Endometrial microvascular endothelial cells (primary cell): ENCODE data around the gene FAT2. TPM values are rescaled to one million over a fixed set of nuclear protein-coding genes. Genes with fewer than 3 reads are reported as not detected.
"Not testable (repeated sequence)": the region's sequence is repeated elsewhere in the genome, so short reads cannot be mapped to it uniquely, and the experiment has no call there.

ENCODE experiments used
- in situ Hi-C: cut with HindIII; loops from 2 replicates; pipeline ENCODE4 v1.10.0; 2017; ENCODE audit warnings: low sequenced_read_pairs, low pct_unique_long_range_greater_than_20kb; ENCODE audit errors: inconsistent ontology term
- total RNA-seq: library from RNA; depleted of rRNA; stranded (reverse); fragments of >200 nt; gene quantifications from one replicate; pipeline ENCODE4 v1.2.3, GENCODE V29; 2015; ENCODE audit errors: inconsistent ontology term

Gene FAT2
- total RNA-seq, 1 donor from 2014 or later = not detected

DNA sequence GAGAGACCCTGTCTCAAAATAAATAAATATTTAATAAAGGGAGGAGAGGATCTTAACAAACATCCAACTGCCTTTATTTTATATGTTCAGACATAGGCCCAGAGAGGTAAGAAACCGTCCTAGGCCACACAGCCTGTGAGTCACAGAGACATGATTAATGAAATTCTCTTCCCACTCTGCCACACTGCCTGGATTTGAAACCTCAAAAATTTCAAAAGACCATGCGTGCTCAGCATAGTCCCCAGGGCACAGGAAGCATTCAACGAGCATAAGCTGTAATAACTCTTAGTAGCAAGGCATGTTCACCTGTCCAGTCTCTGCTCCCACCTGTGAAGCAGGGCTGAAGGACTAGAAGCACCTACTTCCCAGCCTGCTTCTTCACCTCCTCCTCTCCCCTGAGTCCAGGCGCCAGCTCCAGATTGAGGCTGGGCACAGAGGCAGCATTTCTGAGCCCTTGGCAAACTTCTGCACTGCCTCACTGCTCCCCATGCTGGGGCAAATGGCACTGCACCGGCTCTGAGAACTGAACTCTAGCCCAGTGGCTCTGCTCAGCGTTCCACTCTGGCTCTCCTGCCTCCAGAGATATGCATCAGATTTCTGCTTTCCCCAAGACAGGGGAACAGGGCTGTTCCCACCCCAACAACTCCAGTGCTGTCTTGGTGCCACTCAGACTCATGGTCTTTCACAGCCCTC lies 1.1 kb downstream of the FAT2 start:
- in situ Hi-C loops = no loop called here

DNA sequence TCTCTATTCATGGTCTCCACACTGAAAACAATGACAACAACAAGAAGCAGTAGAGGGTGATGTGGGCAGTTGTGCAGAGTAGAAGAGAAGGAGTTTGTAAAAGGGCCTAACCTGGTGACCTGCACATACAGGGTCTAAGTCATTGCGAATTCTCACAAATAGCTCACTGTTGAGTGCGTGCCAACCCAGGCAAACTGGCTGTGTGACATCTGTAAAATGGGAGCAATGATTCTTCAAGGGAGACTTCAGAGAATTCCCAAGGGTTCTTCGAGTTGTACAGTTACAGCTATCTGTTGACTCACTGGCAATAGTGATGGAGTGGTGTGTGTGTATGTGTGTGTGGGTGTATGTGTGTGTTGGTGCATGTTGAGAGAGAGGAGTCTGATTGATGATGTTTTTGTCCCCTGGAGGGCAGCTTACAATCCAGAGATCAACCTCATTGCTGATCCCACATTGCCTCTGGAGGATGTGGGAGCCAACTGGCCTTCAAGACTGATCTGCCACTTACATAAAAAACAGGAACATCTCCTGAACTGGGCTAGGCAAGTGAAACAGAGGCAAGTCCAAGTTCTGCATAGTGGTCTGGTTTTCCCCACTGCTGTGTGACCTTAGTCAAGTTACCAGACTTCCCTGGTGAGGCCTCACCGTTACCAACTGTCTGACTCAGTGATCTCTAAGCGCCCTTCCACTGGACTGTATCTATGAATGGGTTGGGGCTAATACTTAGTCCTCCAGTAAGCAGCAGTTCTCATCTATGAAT lies 3.2 kb downstream of the FAT2 start:
- in situ Hi-C loops = no loop called here

DNA sequence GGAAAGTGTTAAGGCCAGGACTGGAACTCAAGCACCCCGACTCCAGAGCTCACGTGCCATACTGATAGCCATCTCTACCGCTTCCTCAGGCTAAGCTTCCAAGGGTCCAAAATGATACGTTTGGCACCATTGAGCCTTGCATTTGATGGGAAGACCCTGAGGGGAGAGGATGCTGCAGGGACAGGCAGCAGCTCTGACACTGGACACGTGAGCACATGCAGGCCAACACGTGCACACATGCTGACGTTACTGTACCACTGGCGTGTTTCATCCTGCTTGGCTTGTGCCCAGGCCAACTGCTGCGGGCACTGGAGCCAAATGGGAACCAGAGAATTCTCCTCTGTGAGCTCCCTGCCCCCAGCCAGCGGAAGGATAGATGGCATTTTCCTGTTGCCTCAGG lies 5.2 kb downstream of the FAT2 start:
- in situ Hi-C loops = no loop called here

DNA sequence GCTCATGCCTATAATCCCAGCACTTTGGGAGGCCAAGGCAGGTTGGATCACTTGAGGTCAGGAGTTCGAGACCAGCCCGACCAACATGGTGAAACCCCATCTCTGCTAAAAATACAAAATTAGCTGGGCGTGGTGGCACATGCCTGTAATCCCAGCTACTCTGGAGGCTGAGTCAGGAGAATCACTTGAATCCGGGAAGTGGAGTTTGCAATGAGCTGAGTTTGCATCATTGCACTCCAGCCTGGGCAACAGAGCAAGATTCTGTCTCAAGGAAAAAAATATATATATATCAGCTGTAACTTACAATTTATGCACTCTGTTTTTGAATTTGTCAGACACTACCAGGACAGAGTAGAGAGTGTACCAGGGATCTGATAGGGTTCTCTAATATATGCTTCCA lies 5.8 kb downstream of the FAT2 start:
- in situ Hi-C loops = not testable (repeated sequence)

DNA sequence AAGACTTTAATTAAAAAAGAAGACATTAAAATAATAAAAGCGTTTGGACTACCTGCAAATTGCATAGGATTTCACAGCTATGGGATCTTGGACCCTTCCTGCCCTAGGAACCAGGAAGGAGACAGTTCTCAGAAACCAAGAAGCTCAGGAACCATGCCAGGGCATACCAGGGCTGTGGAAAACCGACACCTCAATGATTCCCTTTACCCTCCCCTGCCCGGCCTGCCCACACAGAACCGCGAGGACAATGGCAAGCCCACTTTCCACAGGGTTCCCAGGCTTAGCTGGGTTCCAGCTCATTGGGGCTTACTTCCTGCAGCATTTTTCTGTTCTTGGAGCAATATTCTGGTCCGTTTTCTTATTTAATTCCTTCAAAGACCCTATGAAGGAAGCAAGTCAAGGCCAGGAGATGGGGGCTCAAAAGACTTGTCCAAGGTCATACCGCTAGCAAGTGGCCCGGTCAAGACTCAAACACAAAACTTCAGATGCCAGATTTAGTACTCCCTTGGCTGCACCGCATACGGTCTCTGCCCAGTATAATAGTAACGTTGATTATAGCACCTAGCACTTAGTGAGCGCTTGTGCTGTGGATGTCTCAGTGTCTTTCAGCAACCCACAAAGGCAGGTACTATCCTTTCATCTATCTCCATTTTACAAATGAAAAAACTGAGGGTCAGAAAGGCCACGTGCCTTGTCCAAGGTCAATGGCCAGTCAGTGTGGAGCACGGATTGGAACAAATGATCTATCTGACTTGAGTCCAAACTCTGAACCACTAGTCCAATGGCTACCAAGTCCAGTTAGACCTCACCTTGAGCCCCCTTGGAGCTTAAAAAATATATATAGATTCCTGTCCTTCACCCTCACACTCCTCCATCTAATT lies 6.8 kb downstream of the FAT2 start:
- in situ Hi-C loops = no loop called here

DNA sequence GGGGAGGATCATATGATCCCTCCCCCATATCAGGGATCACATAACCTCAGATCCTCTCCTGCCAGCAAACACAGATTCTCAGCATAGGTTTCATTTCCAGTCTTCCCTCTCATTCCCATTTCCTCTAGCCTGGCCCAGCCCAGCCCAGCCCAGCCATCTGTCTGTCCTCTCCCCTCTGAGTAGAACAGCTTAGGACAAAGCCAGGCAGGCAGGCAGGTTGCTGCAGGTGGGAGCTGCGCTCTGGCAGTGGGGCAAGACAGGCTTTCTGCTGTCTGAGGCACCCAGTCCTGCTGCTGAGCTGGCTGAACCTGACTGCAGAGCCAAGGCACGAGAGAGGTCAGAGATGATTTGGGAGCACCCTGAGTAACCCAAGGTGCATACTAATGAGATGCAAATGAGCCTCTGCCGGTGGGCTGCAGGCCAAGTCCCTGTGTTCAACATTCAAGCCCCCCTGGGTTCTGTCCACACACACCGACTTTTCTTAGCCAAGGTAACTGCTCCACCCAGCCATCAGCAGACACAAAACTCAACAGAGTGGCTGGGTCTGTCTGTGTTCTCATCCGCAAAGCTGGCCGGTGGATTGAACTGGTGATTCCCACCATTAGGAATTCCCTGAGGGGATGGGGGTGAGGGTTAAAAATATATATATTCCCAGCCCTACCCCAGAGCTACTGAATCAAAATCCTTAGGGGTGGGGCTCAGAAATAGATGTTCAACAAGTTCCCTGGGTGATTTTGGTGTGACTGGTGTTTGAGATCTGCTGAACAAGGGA lies 9.1 kb downstream of the FAT2 start:
- in situ Hi-C loops = no loop called here

DNA sequence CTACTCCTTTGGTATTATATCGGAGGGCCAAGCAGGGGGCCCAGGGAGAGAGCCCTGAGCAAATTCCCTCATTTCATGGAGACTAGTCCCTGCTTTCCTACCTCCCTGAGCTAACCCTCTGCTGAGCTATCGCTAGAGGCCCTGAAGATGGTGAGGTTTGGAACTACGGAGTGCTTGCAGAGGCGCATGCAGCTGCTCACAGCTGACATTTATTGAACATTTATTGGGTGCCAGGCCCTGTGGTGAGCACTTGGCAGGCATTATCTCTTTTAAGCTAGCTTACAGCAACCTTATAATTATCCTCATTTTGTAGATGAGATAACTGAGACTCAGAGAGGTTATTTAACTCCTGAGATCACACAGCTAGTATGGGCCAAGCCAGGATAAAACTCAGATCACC lies 9.8 kb downstream of the FAT2 start:
- in situ Hi-C loops = no loop called here

DNA sequence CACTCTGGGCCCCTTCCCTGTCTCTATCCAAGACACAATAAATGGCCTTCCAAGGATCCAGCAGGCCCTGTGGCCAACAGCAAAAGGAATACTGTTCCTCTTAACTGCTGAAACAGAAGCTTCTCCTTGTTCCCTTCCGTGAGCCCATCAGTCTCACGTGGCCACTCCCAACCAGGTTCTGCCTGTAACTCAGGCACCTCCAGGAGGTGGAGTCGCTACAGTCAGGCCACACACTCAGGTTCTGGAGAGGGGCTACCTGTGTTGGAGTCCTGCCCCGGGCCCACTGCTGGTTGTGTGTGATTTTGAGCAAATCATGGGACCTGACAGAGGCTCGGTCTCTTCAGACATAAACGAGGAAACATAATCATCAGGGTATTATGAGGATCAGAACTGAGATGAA lies 10.3 kb downstream of the FAT2 start:
- in situ Hi-C loops = no loop called here

DNA sequence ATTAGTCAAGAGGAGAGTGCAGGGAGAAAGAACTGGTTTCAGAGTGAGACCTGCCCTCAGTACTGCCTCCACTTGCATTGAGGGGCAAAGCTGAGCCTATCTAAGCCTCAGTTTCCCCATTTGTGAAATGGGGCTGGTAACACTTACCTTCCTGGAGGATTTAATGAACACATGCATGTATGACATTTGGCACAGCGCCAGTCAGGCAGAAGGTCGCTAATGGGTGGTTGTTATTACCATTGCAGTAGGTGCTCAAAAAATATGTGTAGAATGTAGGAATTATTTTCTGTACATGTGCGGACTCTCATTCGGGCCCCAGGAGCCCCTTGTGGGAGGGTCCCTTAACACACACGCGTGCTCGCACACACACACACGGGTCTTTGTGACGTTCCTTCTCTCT lies 10.9 kb downstream of the FAT2 start:
- in situ Hi-C loops = no loop called here

DNA sequence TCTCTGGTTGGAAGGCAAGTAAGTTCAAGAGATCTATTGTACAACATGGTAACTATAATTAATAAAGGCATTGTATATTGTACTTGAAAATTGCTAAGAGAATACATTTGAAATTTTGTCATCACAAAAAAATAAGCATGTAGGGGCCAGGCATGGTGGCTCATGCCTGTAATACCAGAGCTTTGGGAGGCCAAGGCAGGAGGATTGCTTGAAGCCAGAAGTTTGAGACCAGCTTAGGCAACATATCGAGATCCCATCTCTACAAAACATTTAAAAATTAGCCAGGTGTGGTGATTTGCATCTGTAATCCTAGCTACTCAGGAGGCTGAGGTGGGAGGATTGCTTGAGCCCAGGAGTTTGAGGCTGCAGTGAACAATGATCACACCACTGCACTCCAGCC lies 12.0 kb downstream of the FAT2 start:
- in situ Hi-C loops = not testable (repeated sequence)

DNA sequence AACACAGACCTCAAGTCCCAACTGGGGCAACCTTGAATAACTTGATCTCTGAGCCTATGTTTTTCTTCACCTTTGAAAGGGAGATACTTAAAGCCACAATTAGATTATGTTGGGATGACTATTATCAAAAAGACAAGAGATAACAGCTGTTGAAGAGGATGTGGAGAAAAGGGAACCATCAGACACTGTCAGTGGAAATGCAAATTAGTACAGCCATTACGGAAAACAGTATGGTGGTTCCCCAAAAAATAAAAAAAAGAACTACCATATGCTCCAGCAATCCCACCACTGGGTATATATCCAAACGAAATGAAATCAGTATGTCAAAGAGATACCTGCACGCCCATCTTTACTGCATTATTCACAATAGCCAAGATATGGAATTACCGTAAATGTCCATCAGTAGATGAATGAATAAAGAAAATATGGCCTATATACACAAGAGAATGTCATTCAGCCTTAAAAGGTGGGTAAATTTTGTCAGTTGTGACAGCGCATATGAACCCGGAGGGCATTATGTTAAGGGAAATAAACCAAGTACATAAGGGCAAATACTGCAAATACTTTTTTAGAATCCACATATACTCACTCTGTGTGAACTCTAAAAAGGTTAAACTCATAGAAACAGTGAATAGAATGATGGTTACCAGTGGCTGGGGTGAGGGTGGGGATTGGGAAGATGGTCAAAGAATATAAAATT lies 12.7 kb downstream of the FAT2 start:
- in situ Hi-C loops = no loop called here

DNA sequence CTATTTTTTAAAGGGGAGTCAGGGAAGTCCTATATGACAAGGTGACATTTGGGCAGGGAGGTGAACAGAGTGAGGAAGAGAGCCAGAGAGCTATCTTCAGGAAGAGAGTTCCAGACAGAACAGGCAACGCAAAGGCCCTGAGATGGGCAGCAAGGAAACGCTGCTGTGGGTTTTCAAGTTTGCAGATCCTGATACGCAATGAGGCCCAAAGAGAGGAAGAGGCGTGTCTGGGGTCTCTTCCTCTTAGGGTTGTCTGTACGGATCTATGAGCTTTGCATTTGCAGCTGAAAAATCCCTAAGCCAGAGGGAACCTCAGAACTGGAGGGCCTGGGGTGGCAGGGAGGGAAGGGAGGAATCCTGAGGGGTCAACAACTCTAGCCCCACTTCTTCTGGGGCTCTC lies 13.6 kb downstream of the FAT2 start:
- in situ Hi-C loops = no loop called here

DNA sequence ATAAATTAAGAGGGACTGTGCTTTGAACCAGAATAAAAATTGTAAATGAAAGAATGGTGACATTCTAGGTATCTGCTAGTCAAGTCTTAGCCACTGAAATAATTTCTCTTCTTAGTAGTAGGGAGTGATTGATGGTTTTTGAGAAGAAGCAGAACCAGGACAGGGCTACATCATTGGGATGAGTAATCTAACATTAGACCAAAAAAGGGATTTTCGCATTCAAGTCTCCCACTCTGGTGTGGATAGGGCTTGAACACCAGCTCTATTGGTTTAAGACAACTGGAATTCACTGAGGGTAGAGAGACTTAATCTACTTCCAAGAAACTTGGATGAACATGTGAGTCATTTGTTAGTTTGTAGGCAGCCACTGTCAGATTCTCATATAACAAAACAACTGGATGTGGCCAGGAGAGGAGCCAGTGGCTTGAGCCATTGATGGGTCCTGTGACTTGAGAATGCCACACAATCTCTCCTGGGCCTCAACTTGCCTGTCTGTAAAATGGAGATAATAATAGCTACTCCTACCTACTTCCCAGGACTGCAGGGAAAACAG lies 16.6 kb downstream of the FAT2 start:
- in situ Hi-C loops = no loop called here

DNA sequence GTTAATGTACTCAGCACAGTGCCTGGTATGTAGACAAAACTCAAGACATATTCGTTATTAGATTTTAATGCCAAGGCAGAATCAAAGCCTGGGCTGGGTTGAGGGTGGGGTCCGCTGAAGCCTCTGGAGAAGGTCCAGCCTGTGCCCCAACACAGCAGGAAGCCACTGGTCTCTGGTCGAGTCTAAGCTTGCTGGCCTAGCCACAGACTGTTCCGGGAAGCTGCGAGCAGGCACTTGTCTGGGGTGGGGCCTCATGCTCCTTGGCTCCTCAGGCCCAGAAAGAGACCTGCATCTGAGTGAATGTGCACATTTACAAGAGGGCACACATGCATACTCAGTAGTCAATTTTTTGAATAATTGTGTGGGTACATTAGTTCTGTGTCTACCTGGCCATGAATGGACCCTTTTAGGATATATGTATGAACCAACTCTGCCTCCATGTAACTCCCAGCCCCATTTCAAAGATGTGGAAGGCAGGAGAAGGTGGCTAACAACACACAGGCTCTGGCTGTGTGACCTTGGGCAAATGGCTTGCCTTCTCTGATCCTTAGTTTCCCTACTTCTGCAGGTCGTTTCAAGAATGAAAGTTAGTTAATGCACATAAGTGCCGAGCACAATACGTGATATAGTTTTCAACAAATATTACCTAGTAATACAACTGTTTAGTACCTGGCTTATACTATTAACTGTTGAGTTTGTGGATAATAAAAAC lies 18.3 kb downstream of the FAT2 start:
- in situ Hi-C loops = no loop called here

DNA sequence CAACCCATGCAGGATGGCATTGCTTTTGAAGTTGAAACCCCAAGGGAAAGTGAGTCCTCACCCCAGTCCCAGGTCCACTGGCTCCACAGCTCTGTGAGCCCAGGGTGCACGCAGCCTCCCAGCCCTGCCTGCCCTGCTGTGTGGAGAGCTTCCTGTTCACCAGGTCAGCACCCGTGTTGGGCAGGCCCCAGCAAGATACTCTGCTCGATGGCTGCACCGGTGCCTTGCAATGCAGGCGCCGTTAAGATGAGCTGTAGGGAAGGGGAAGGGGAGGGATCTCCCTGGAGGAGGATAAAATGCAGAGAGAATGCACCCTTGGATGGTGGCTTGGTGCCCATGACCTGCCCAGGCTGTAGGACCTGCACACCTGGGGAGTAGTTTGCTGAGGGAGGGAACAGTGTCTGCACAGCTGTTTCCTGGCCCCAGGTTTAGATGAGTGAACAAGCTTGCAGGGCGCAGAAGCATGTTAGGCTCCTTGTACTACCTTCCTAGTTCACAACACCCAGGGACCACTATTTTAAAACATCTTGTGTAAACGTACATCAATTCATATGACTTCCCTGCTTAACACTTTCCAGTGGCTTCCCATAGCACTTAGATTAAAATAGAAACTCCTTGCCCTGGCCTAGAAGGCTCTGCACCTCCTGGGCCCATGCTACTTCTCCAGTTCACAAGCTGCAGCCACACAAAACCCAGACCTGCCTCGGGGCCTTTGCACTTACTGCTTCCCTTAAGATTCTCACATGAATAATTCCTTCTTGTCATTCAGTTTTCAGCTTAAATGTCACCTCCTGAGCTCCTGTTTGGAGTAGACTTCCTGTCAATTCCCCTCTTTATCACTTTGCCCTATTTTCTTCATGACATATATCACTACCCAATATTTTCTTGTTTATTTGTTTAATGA lies 19.6 kb downstream of the FAT2 start:
- in situ Hi-C loops = no loop called here

DNA sequence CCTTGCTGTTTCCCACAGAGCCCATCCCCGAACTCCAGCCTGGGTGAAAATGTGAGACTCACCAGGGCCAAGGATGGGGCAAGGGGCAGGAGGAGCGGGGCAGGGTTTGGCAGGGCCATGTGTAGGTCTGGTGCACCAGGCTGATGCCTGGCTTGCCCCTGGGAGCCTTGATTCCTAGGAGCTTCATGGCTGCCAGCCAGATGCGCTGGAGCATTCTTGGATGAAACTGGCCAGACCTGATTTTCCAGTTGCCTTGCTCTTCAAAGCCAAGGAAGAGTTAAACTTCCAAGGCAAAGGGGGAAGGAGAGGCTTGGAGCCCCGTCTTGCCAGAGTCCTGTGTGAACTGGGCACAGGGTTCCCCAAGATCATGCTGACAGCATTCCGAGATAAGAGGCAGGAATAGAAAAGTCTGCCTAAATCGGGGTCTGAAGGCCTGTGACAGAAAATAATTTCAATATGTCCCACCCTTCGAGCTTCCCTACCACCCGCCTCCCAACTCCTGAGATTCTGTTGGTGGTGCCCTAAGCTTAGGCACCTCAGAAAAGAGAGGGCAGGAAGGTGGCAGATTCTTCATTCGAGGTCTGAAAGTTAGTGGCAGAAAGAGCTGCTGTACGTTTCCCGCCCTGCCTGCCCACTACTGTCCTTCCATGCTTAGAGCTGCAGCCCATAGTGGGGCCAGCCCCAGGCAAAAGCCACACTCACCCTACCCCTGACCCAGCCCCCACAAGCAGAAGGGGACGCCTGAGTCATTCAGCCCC lies 20.4 kb downstream of the FAT2 start:
- in situ Hi-C loops = no loop called here
